ENCODE data around the gene UBL7.

DNA sequence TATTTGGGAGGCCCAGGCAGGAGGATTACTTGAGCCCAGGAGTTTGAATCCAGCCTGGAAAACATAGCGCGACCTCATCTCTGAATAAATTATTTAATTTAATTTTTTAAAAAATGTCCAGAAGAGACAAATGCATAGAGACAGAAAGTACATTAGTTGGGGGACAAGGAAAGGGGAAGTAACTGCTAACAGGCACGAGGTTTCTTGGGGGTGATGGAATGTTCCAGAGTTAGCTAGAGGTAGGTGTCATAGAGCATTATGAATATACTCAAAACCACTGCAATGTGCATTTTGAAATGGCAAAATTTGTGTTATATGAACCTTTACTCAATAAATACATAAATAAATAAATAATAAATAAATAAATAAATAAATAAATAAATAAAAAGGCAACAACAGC, 61.9 kb downstream of the UBL7 start:
- TF ChIP-seq CTCF (conservative IDR thresholded peaks at IDR 0.05; ENCODE audit: low read length) = no peak
- TF ChIP-seq EZH2phosphoT487 (IDR thresholded peaks at IDR 0.05; ENCODE audit: borderline replicate concordance, low read depth, low read length) = no peak
